HL-60 (cell line): ENCODE data around the gene LAYN.

ENCODE experiments used
- CTCF ChIP-seq: IDR thresholded peaks from one replicate; pipeline ENCODE4 v1.5.1; 2011; ENCODE audit warnings: low read length, control low read depth, inconsistent platforms; ENCODE audit not compliant: insufficient read depth
- GABPA ChIP-seq: IDR thresholded peaks from 2 replicates; pipeline ENCODE4 v1.6.1; 2012; ENCODE audit warnings: low read depth
- POLR2AphosphoS5 ChIP-seq: IDR thresholded peaks from 2 replicates; pipeline ENCODE4 v1.6.1; 2012; ENCODE audit warnings: low read depth
- REST ChIP-seq: IDR thresholded peaks from 2 replicates; pipeline ENCODE4 v1.6.1; 2012; ENCODE audit warnings: low read depth; ENCODE audit not compliant: insufficient replicate concordance

GRCh38 chr11:111559800-111560464 lies 19.4 kb downstream of the LAYN start:
- TF ChIP-seq CTCF (no peak), GABPA (no peak), POLR2AphosphoS5 (no peak), REST (no peak)
